Measurements from ENCODE around the gene WASHC4. TPM values are rescaled to one million over a fixed set of nuclear protein-coding genes. Genes with fewer than 3 reads are reported as not detected.

WASHC4 gene
- total RNA-seq, 1 experiment from 2014 or later: 44.7 TPM

GRCh38 chr12:105100207-105100985, 7.1 kb upstream of the WASHC4 start:
- POLR2A ChIA-PET: no interaction called here
- Histone ChIP-seq H3K9me3 (ENCODE audit: control insufficient read depth, insufficient read depth, low read depth, low read length) (no peaks in the 10 kb centered on the region), H3K4me3 (ENCODE audit: low read depth in 2 of 2, low read length in 2 of 2) (no peak overlapping the region; a peak in 1 of 4 replicates), H3K27ac (ENCODE audit: low read length) (no peak overlapping the region), H3K36me3 (ENCODE audit: control insufficient read depth, insufficient read depth, low read length) (no peaks in the 10 kb centered on the region), H3K4me1 (ENCODE audit: control insufficient read depth, insufficient read depth, low read length) (no peaks in the 10 kb centered on the region), H3K27me3 (ENCODE audit: control insufficient read depth, insufficient read depth, low read length) (no peaks in the 10 kb centered on the region)
- peak; percentile 75; the same call in 1 of the 2 replicates for ATAC-seq
- intact Hi-C loops (cut with micrococcal nuclease; ENCODE audit: unreplicated experiment): no loop called here
- BruUV-seq (replicated peaks): no TSS peak
- CTCF ChIA-PET: no interaction called here
- TF ChIP-seq SIN3A (IDR thresholded peaks at IDR 0.05; ENCODE audit: borderline replicate concordance, insufficient read depth, low read depth, low read length) (no peak), POLR2AphosphoS5 (IDR thresholded peaks at IDR 0.05; ENCODE audit: low read depth, low read length) (no peak), TCF7L2 (IDR thresholded peaks at IDR 0.05; ENCODE audit: low read depth, low read length) (no peak), REST (IDR thresholded peaks at IDR 0.05; ENCODE audit: insufficient read depth in 1 of 2, low read depth in 2 of 2, low read length in 1 of 2) (no peak), CTCF (IDR thresholded peaks at IDR 0.05) (no peak)
- in situ Hi-C loops (cut with HindIII; ENCODE audit: low pct_unique_long_range_greater_than_20kb, low sequenced_read_pairs): no loop called here
- no peak for DNase-seq (ENCODE audit: low read depth, low spot score)

GRCh38 chr12:105100998-105101397, 6.5 kb upstream of the WASHC4 start:
- H3K27me3 ChIP-seq (ENCODE audit: control insufficient read depth, insufficient read depth, low read length): no peaks in the 10 kb centered on the region
- BruUV-seq (replicated peaks): no TSS peak
- POLR2A ChIA-PET: no interaction called here
- in situ Hi-C loops (cut with HindIII; ENCODE audit: low pct_unique_long_range_greater_than_20kb, low sequenced_read_pairs) (no loop called here), intact Hi-C loops (cut with micrococcal nuclease; ENCODE audit: unreplicated experiment) (no loop called here)
- DNase-seq (ENCODE audit: low read depth, low spot score): no peak
- no peaks in the 10 kb centered on the region for H3K4me1 ChIP-seq (ENCODE audit: control insufficient read depth, insufficient read depth, low read length)
- no peak for ATAC-seq
- no peak overlapping the region for H3K27ac ChIP-seq (ENCODE audit: low read length)
- H3K9me3 ChIP-seq (ENCODE audit: control insufficient read depth, insufficient read depth, low read depth, low read length): no peaks in the 10 kb centered on the region
- TF ChIP-seq SIN3A (IDR thresholded peaks at IDR 0.05; ENCODE audit: borderline replicate concordance, insufficient read depth, low read depth, low read length) (no peak), CTCF (IDR thresholded peaks at IDR 0.05) (peak; percentile 27; the same call in 1 of the 2 replicates)
- H3K4me3 ChIP-seq (ENCODE audit: low read depth in 2 of 2, low read length in 2 of 2): no peak overlapping the region
- CTCF ChIA-PET: interaction anchor here (1.1 kb wide), 1 partner anchor 141 kb away, joined by 3 read pairs; no protein-coding TSS in a partner anchor
- no peaks in the 10 kb centered on the region for H3K36me3 ChIP-seq (ENCODE audit: control insufficient read depth, insufficient read depth, low read length)

All from Panc1 (cell line).